ENCODE data around the gene FAS. TPM values are rescaled to one million over a fixed set of nuclear protein-coding genes. Genes with fewer than 3 reads are reported as not detected.

FAS gene
- total RNA-seq, 4 donors from 2014 or later, result 9.4 to 34.1 (median 17.4) TPM

- Histone ChIP-seq H3K9me3 (no peaks in the 10 kb centered on the region), H3K36me3 (no peaks in the 10 kb centered on the region), H3K4me3 (replicated peaks in 1 of 3) (no peak overlapping the region), H3K27me3 (no peaks in the 10 kb centered on the region), H3K4me1 (no peaks in the 10 kb centered on the region), H3K27ac (no peak overlapping the region)
- no peak for TF ChIP-seq POLR2A (IDR thresholded peaks at IDR 0.05)
- no peak for TF ChIP-seq CTCF (IDR thresholded peaks at IDR 0.05)
- intact Hi-C loops (cut with DNase I), result no loop called here
- no peak for DNase-seq
Measured at GRCh38 chr10:88961266-88961665, 29.3 kb upstream of the FAS start.

DNA sequence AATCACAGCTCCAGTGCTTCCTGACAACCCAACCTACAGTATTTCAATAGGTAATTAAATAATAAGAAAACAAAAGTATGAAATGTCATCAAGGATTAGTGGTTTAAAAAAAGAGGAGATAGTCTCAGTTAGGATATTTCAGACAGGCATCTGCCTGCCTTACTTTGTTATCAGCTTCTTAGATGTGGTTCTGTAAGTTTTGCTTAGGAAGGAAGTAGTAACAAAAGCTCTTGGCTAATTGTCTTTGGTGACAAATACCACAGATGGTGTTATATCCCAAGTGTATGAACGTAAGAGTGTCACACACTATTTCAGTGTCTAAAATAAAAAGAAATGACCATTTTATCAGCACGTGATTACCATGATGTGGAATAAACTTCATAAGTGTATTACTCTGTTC is 28.3 kb upstream of the FAS start:
- intact Hi-C loops (cut with DNase I), result no loop called here
- WGBS, 2 donors, result 78 to 88% methylated on average over 2 of the region's 2 CpGs

GRCh38 chr10:88963318-88963717 is 27.3 kb upstream of the FAS start:
- DNase-seq, result no peak
- Histone ChIP-seq H3K9me3 (no peaks in the 10 kb centered on the region), H3K36me3 (no peaks in the 10 kb centered on the region), H3K4me3 (replicated peaks in 1 of 3) (no peak overlapping the region), H3K27ac (no peak overlapping the region), H3K27me3 (no peaks in the 10 kb centered on the region), H3K4me1 (peaks cover 0 to 2% of the 10 kb centered on the region in 2 donors)
- TF ChIP-seq POLR2A (IDR thresholded peaks at IDR 0.05) (no peak), CTCF (IDR thresholded peaks at IDR 0.05) (no peak)
- WGBS, 2 donors, result 91 to 98% methylated on average over 2 of the region's 2 CpGs
- intact Hi-C loops (cut with DNase I), result no loop called here

More for the DNA sequence above, 28.3 kb upstream of the FAS start:
- H3K36me3 ChIP-seq, result no peaks in the 10 kb centered on the region
- no peak for DNase-seq
- H3K4me1 ChIP-seq, result no peaks in the 10 kb centered on the region
- H3K4me3 ChIP-seq (replicated peaks in 1 of 3), result no peak overlapping the region
- H3K9me3 ChIP-seq, result no peaks in the 10 kb centered on the region
- H3K27me3 ChIP-seq, result no peaks in the 10 kb centered on the region
- no peak overlapping the region for H3K27ac ChIP-seq
- TF ChIP-seq CTCF (IDR thresholded peaks at IDR 0.05) (no peak), POLR2A (IDR thresholded peaks at IDR 0.05) (no peak)

GRCh38 chr10:88964360-88964759 is 26.2 kb upstream of the FAS start:
- no peak for TF ChIP-seq CTCF (IDR thresholded peaks at IDR 0.05)
- no peak for TF ChIP-seq POLR2A (IDR thresholded peaks at IDR 0.05)
- no peaks in the 10 kb centered on the region for H3K36me3 ChIP-seq
- intact Hi-C loops (cut with DNase I), result no loop called here
- H3K4me1 ChIP-seq, result peaks cover 0 to 9% of the 10 kb centered on the region in 2 donors
- H3K27ac ChIP-seq, result no peak overlapping the region
- H3K4me3 ChIP-seq (replicated peaks in 1 of 3), result no peak overlapping the region
- H3K27me3 ChIP-seq, result no peaks in the 10 kb centered on the region
- WGBS, 2 donors, result 77 to 87% methylated on average over 1 of the region's 1 CpG
- DNase-seq, result no peak
- no peaks in the 10 kb centered on the region for H3K9me3 ChIP-seq

GRCh38 chr10:88964869-88965415 is 25.7 kb upstream of the FAS start:
- intact Hi-C loops (cut with DNase I), result no loop called here
- TF ChIP-seq CTCF (IDR thresholded peaks at IDR 0.05) (no peak), POLR2A (IDR thresholded peaks at IDR 0.05) (no peak)
- WGBS, 2 donors, result 80 to 83% methylated on average over 3 of the region's 3 CpGs
- Histone ChIP-seq H3K27me3 (no peaks in the 10 kb centered on the region), H3K36me3 (no peaks in the 10 kb centered on the region), H3K27ac (no peak overlapping the region), H3K9me3 (no peaks in the 10 kb centered on the region), H3K4me1 (peaks cover 0 to 9% of the 10 kb centered on the region in 2 donors), H3K4me3 (replicated peaks in 1 of 3) (no peak overlapping the region)
- no peak for DNase-seq

All from thyroid gland (tissue), 4 donors.